GM23338 (cell line): Measurements from ENCODE around the gene DHRS13.

Experiments used
- CREB1 ChIP-seq: fragments of 250-450 bp; sonication (Bioruptor Pico); IDR thresholded peaks from 2 replicates; pipeline ENCODE4 v1.5.0; 2020; ENCODE audit warnings: low read depth, mild to moderate bottlenecking, moderate library complexity
- EZH2 ChIP-seq: fragments of 200-600 bp; sonication (generic); IDR thresholded peaks from one replicate; pipeline ENCODE4 v1.8.0; 2017; ENCODE audit warnings: antibody characterized with exemption, mild to moderate bottlenecking, low read depth; ENCODE audit not compliant: unreplicated experiment
- EZH2phosphoT487 ChIP-seq: fragments of 200-600 bp; sonication (generic); IDR thresholded peaks from one replicate; pipeline ENCODE4 v1.8.1; 2018; ENCODE audit warnings: antibody characterized with exemption; ENCODE audit not compliant: unreplicated experiment
- JUNB ChIP-seq: IDR thresholded peaks from one replicate; pipeline ENCODE4 v1.6.1; 2016; ENCODE audit warnings: antibody characterized with exemption; ENCODE audit not compliant: unreplicated experiment
- NANOG ChIP-seq: IDR thresholded peaks from 2 replicates; pipeline ENCODE4 v1.6.1; 2016; ENCODE audit warnings: antibody characterized with exemption, borderline replicate concordance
- POLR2AphosphoS5 ChIP-seq: IDR thresholded peaks from 2 replicates; pipeline ENCODE4 v1.6.1; 2016; ENCODE audit warnings: antibody characterized with exemption, low read depth
- STAT1 ChIP-seq: IDR thresholded peaks from one replicate; pipeline ENCODE4 v1.6.1; 2016; ENCODE audit warnings: antibody characterized with exemption; ENCODE audit not compliant: unreplicated experiment
- ZNF114 ChIP-seq: fragments of 250-450 bp; sonication (Bioruptor Pico); IDR thresholded peaks from 2 replicates; pipeline ENCODE4 v1.5.0; 2020; ENCODE audit warnings: mild to moderate bottlenecking, moderate library complexity
- TF ChIP-seq, protein P1 (sequence below), 2 experiments: fragments of 200-600 bp in 1 of 2; sonication (generic) in 1 of 2; conservative IDR thresholded peaks; 2 replicates each; pipeline versions ENCODE4 v1.5.1 to v1.6.1; 2016 to 2017; ENCODE audit warnings: antibody characterized with exemption in 2 of 2, low read depth in 2 of 2, mild to moderate bottlenecking in 2 of 2, moderate library complexity in 1 of 2
- TF ChIP-seq, protein P2 (sequence below): IDR thresholded peaks from one replicate; pipeline ENCODE4 v1.6.1; 2018; ENCODE audit warnings: antibody characterized with exemption; ENCODE audit not compliant: unreplicated experiment
- TF ChIP-seq, protein P3 (sequence below): IDR thresholded peaks from 2 replicates; pipeline ENCODE4 v1.6.1; 2016; ENCODE audit warnings: antibody characterized with exemption
- TF ChIP-seq, protein P4 (sequence below): fragments of 250-450 bp; sonication (Bioruptor Pico); IDR thresholded peaks from 2 replicates; pipeline ENCODE4 v1.5.0; 2020; ENCODE audit warnings: mild to moderate bottlenecking, moderate library complexity

DNA sequence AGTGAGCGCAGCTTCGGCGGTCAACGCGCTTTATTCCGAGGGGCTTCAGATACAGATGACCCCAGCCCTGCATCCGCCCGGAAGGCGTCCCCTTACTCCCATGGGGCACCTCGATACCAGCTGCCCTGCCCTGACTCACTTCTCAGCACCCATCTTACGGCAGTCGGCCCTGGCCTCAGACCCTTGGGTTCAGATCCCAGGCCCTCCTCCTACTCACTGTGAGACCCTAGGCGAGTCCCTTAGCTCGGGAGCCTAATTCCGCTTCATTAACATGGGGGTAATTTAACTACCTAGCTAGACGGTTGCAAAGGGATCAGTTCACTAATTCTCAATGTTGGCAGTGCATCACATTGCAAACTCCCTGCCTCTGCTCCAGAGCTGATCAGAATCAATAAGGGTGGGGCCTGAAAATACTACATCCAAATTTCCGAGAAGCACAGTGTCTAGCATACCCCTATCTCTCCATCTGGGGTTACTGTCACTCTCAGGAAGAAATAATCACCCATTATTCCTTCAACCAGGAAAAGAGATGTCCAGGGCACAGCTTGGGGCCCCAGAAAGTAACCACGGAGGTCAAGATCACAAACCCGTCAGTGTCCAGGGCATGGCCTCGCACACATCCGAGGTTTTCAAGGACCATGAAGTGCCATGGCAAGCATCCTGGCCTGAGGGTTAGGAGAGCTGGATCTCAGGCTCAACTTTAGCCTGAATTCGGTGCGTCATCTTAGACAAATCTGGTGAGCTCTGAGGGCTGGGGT, 4.9 kb downstream of the DHRS13 start:
- peak; percentile 27; the same call in 1 of the 2 replicates for TF ChIP-seq POLR2AphosphoS5
- TF ChIP-seq, protein P1, sequence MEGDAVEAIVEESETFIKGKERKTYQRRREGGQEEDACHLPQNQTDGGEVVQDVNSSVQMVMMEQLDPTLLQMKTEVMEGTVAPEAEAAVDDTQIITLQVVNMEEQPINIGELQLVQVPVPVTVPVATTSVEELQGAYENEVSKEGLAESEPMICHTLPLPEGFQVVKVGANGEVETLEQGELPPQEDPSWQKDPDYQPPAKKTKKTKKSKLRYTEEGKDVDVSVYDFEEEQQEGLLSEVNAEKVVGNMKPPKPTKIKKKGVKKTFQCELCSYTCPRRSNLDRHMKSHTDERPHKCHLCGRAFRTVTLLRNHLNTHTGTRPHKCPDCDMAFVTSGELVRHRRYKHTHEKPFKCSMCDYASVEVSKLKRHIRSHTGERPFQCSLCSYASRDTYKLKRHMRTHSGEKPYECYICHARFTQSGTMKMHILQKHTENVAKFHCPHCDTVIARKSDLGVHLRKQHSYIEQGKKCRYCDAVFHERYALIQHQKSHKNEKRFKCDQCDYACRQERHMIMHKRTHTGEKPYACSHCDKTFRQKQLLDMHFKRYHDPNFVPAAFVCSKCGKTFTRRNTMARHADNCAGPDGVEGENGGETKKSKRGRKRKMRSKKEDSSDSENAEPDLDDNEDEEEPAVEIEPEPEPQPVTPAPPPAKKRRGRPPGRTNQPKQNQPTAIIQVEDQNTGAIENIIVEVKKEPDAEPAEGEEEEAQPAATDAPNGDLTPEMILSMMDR (conservative IDR thresholded peaks at IDR 0.05; ENCODE audit: low read depth in 2 of 2) = no peak
- no peak for TF ChIP-seq ZNF114
- TF ChIP-seq EZH2phosphoT487 = no peak
- no peak for TF ChIP-seq EZH2
- TF ChIP-seq, protein P2, sequence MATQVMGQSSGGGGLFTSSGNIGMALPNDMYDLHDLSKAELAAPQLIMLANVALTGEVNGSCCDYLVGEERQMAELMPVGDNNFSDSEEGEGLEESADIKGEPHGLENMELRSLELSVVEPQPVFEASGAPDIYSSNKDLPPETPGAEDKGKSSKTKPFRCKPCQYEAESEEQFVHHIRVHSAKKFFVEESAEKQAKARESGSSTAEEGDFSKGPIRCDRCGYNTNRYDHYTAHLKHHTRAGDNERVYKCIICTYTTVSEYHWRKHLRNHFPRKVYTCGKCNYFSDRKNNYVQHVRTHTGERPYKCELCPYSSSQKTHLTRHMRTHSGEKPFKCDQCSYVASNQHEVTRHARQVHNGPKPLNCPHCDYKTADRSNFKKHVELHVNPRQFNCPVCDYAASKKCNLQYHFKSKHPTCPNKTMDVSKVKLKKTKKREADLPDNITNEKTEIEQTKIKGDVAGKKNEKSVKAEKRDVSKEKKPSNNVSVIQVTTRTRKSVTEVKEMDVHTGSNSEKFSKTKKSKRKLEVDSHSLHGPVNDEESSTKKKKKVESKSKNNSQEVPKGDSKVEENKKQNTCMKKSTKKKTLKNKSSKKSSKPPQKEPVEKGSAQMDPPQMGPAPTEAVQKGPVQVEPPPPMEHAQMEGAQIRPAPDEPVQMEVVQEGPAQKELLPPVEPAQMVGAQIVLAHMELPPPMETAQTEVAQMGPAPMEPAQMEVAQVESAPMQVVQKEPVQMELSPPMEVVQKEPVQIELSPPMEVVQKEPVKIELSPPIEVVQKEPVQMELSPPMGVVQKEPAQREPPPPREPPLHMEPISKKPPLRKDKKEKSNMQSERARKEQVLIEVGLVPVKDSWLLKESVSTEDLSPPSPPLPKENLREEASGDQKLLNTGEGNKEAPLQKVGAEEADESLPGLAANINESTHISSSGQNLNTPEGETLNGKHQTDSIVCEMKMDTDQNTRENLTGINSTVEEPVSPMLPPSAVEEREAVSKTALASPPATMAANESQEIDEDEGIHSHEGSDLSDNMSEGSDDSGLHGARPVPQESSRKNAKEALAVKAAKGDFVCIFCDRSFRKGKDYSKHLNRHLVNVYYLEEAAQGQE = no peak
- TF ChIP-seq STAT1 = no peak
- TF ChIP-seq NANOG = no peak
- TF ChIP-seq JUNB = no peak
- no peak for TF ChIP-seq CREB1 (CRISPR knock-in tag)
- TF ChIP-seq, protein P3, sequence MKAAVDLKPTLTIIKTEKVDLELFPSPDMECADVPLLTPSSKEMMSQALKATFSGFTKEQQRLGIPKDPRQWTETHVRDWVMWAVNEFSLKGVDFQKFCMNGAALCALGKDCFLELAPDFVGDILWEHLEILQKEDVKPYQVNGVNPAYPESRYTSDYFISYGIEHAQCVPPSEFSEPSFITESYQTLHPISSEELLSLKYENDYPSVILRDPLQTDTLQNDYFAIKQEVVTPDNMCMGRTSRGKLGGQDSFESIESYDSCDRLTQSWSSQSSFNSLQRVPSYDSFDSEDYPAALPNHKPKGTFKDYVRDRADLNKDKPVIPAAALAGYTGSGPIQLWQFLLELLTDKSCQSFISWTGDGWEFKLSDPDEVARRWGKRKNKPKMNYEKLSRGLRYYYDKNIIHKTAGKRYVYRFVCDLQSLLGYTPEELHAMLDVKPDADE = no peak
- TF ChIP-seq, protein P4, sequence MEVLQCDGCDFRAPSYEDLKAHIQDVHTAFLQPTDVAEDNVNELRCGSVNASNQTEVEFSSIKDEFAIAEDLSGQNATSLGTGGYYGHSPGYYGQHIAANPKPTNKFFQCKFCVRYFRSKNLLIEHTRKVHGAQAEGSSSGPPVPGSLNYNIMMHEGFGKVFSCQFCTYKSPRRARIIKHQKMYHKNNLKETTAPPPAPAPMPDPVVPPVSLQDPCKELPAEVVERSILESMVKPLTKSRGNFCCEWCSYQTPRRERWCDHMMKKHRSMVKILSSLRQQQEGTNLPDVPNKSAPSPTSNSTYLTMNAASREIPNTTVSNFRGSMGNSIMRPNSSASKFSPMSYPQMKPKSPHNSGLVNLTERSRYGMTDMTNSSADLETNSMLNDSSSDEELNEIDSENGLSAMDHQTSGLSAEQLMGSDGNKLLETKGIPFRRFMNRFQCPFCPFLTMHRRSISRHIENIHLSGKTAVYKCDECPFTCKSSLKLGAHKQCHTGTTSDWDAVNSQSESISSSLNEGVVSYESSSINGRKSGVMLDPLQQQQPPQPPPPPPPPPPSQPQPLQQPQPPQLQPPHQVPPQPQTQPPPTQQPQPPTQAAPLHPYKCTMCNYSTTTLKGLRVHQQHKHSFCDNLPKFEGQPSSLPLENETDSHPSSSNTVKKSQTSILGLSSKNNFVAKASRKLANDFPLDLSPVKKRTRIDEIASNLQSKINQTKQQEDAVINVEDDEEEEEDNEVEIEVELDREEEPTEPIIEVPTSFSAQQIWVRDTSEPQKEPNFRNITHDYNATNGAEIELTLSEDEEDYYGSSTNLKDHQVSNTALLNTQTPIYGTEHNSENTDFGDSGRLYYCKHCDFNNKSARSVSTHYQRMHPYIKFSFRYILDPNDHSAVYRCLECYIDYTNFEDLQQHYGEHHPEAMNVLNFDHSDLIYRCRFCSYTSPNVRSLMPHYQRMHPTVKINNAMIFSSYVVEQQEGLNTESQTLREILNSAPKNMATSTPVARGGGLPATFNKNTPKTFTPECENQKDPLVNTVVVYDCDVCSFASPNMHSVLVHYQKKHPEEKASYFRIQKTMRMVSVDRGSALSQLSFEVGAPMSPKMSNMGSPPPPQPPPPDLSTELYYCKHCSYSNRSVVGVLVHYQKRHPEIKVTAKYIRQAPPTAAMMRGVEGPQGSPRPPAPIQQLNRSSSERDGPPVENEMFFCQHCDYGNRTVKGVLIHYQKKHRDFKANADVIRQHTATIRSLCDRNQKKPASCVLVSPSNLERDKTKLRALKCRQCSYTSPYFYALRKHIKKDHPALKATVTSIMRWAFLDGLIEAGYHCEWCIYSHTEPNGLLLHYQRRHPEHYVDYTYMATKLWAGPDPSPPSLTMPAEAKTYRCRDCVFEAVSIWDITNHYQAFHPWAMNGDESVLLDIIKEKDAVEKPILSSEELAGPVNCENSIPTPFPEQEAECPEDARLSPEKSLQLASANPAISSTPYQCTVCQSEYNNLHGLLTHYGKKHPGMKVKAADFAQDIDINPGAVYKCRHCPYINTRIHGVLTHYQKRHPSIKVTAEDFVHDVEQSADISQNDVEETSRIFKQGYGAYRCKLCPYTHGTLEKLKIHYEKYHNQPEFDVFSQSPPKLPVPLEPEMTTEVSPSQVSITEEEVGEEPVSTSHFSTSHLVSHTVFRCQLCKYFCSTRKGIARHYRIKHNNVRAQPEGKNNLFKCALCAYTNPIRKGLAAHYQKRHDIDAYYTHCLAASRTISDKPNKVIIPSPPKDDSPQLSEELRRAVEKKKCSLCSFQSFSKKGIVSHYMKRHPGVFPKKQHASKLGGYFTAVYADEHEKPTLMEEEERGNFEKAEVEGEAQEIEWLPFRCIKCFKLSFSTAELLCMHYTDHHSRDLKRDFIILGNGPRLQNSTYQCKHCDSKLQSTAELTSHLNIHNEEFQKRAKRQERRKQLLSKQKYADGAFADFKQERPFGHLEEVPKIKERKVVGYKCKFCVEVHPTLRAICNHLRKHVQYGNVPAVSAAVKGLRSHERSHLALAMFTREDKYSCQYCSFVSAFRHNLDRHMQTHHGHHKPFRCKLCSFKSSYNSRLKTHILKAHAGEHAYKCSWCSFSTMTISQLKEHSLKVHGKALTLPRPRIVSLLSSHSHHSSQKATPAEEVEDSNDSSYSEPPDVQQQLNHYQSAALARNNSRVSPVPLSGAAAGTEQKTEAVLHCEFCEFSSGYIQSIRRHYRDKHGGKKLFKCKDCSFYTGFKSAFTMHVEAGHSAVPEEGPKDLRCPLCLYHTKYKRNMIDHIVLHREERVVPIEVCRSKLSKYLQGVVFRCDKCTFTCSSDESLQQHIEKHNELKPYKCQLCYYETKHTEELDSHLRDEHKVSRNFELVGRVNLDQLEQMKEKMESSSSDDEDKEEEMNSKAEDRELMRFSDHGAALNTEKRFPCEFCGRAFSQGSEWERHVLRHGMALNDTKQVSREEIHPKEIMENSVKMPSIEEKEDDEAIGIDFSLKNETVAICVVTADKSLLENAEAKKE = no peak
